Right atrium auricular region (tissue), 2 donors: ENCODE results near the gene EPB41. TPM values are rescaled to one million over a fixed set of nuclear protein-coding genes. Genes with fewer than 3 reads are reported as not detected.
"Not testable (repeated sequence)": the region's sequence is repeated elsewhere in the genome, so short reads cannot be mapped to it uniquely, and the experiment has no call there.

Experiments
- DNase-seq: peaks from one replicate; pipeline ENCODE4 v3.0.0-alpha.2; 2019; ENCODE audit warnings: low spot score
- H3K27ac ChIP-seq, 2 donors: fragments of 200-600 bp; sonication (generic); 1 replicate in 1 of 2; 2 replicates in 1 of 2; pipeline ENCODE4 v1.5.1; 2016 to 2019
- H3K27me3 ChIP-seq, 2 donors: fragments of 200-600 bp; sonication (generic); one replicate each; pipeline versions ENCODE4 v1.5.1 to v1.6.0; 2017 to 2019
- H3K36me3 ChIP-seq: fragments of 200-600 bp; sonication (generic); one replicate; pipeline ENCODE4 v1.5.1; 2016
- H3K4me1 ChIP-seq, 2 donors: fragments of 200-600 bp; sonication (generic); one replicate each; pipeline versions ENCODE4 v1.5.1 to v1.6.0; 2017 to 2019
- H3K4me3 ChIP-seq, 2 donors: fragments of 200-600 bp; sonication (generic); 1 replicate in 1 of 2; 2 replicates in 1 of 2; pipeline ENCODE4 v1.5.1; 2017 to 2019; ENCODE audit warnings: mild to moderate bottlenecking in 1 of 2, moderate library complexity in 1 of 2
- H3K9me3 ChIP-seq, 2 donors: fragments of 200-600 bp; sonication (generic); one replicate each; pipeline ENCODE4 v1.5.1; 2019
- CTCF ChIP-seq, 2 donors: fragments of 200-600 bp; sonication (generic); IDR thresholded peaks; one replicate each; pipeline ENCODE4 v1.5.1; 2019; ENCODE audit warnings: antibody characterized with exemption in 2 of 2
- total RNA-seq, 2 donors: library from RNA; depleted of rRNA; stranded (reverse); fragments of >200 nt; gene quantifications; one replicate each; pipeline ENCODE4 v1.1.0, GENCODE V29; 2016

Gene EPB41
- total RNA-seq, 2 donors from 2014 or later = 19.1 to 25.4 TPM

DNA sequence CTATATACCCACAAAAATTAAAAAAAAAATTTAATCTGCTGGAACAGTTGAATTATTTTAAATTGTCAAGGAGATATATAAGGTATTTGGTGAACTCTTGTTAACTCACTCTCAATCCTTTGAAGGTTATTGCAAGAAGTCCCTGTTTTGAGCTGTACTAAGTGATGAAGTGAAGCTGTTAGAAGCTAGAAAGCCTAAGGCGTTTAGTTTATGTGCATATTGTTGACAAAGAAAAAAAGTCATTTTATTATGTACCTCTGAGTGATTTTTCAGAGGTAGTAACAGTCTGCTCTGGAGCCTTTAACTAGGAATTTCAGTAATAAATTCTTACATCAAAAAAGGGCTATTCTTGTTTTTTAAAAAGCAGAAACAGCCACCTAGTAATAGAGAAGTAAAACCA, 149.7 kb downstream of the EPB41 start:
- DNase-seq = no peak
- TF ChIP-seq CTCF (IDR thresholded peaks at IDR 0.05) = no peak
- Histone ChIP-seq H3K9me3 (no peaks in the 10 kb centered on the region), H3K36me3 (no peaks in the 10 kb centered on the region), H3K27me3 (no peaks in the 10 kb centered on the region), H3K27ac (no peak overlapping the region), H3K4me1 (no peaks in the 10 kb centered on the region), H3K4me3 (no peak overlapping the region)

DNA sequence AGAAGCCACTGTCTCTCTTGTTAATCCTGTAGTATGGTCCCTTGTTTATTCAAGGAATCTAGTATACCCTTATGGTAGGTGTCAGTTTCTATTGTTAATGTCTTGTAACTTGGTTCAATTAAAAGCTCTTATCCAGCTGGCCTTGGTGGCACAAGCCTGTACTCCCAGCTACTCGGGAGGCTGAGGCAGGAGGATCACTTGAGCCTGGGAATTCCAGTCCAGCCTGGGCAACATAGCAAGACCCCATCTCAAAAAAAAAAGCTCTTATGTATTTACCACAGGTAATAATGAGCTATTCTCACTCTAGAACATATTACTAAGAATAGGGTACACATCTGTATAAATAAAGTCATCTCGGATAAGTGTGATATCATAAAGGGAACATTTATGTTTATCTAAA, 162.8 kb downstream of the EPB41 start:
- H3K36me3 ChIP-seq = no peaks in the 10 kb centered on the region
- no peak overlapping the region for H3K27ac ChIP-seq
- no peak for TF ChIP-seq CTCF (IDR thresholded peaks at IDR 0.05)
- H3K4me1 ChIP-seq = no peaks in the 10 kb centered on the region
- H3K9me3 ChIP-seq = no peaks in the 10 kb centered on the region
- H3K4me3 ChIP-seq = no peak overlapping the region
- H3K27me3 ChIP-seq = no peaks in the 10 kb centered on the region
- no peak for DNase-seq

GRCh38 chr1:29079916-29080629, 165.7 kb downstream of the EPB41 start:
- H3K36me3 ChIP-seq, H3K9me3 ChIP-seq, H3K27ac ChIP-seq, H3K4me3 ChIP-seq, H3K4me1 ChIP-seq, DNase-seq, H3K27me3 ChIP-seq: not testable (repeated sequence)

DNA sequence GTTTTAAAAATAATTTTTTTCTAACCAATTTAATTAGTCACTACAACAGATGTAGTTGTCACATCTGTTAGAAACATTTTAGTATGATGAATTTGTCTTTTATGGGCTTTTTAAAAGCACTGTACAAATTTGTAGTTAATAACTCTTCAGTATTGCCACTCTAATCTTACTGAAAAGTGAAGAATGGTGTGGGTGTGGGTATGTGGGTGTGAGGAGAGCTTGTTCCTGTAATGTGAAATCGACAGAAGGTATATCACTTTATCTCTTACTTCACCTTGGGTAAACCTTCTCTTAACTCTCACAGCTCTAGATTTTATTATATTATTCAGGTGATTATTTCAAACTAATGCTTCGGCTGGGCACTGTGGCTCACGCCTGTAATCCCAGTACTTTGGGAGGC, 166.8 kb downstream of the EPB41 start:
- no peaks in the 10 kb centered on the region for H3K36me3 ChIP-seq
- H3K27me3 ChIP-seq = no peaks in the 10 kb centered on the region
- no peak for TF ChIP-seq CTCF (IDR thresholded peaks at IDR 0.05)
- H3K27ac ChIP-seq = no peak overlapping the region
- H3K4me3 ChIP-seq = no peak overlapping the region
- no peaks in the 10 kb centered on the region for H3K4me1 ChIP-seq
- H3K9me3 ChIP-seq = no peaks in the 10 kb centered on the region
- no peak for DNase-seq

- no peak for TF ChIP-seq CTCF (IDR thresholded peaks at IDR 0.05)
- Histone ChIP-seq H3K4me1 (no peaks in the 10 kb centered on the region), H3K4me3 (no peak overlapping the region), H3K36me3 (no peaks in the 10 kb centered on the region), H3K27me3 (no peaks in the 10 kb centered on the region), H3K9me3 (no peaks in the 10 kb centered on the region), H3K27ac (no peak overlapping the region)
- no peak for DNase-seq
Observed at GRCh38 chr1:29082519-29082918, 168.2 kb downstream of the EPB41 start.

- TF ChIP-seq CTCF (IDR thresholded peaks at IDR 0.05) = no peak
- Histone ChIP-seq H3K27ac (no peak overlapping the region), H3K9me3 (no peaks in the 10 kb centered on the region), H3K4me3 (no peak overlapping the region), H3K4me1 (no peaks in the 10 kb centered on the region), H3K36me3 (no peaks in the 10 kb centered on the region), H3K27me3 (no peaks in the 10 kb centered on the region)
- DNase-seq = no peak
Observed at GRCh38 chr1:29083317-29084195, 169.2 kb downstream of the EPB41 start.
